ENCODE results near the gene SARM1. TPM values are rescaled to one million over a fixed set of nuclear protein-coding genes. Genes with fewer than 3 reads are reported as not detected.

SARM1 gene
- total and polyA plus RNA-seq, 2 of the 13 experiments (the other 11 are each of a cell fraction or from before 2014, with no cell fraction given), result 0.73 to 0.86 TPM

GRCh38 chr17:28368306-28368831 lies 3.1 kb upstream of the SARM1 start (continued):
- peak; percentile 96 for TF ChIP-seq ZBTB37 (CRISPR knock-in tag; IDR thresholded peaks at IDR 0.05)
- TF ChIP-seq ZNF7 (CRISPR knock-in tag; IDR thresholded peaks at IDR 0.05), result no peak
- TF ChIP-seq THAP11 (CRISPR knock-in tag; IDR thresholded peaks at IDR 0.05), result peak; percentile 70
- no peak; the same call in 1 of the 2 replicates for TF ChIP-seq ATF3 (CRISPR knock-in tag; IDR thresholded peaks at IDR 0.05)
- peak; percentile 60; the same call in 1 of the 2 replicates for TF ChIP-seq IKZF5 (CRISPR knock-in tag; IDR thresholded peaks at IDR 0.05)
- TF ChIP-seq HDAC6 (IDR thresholded peaks at IDR 0.05; ENCODE audit: low read depth, low read length), result no peak
- peak; percentile 63; the same call in 1 of the 2 replicates for TF ChIP-seq FOSL2 (CRISPR knock-in tag; IDR thresholded peaks at IDR 0.05)
- no peak for TF ChIP-seq FLYWCH1 (CRISPR knock-in tag; IDR thresholded peaks at IDR 0.05)
- TF ChIP-seq ZNF564 (CRISPR knock-in tag; IDR thresholded peaks at IDR 0.05), result 0 out of 2 replicates have a peak, but pooled peaks have one; percentile 11
- no peak for TF ChIP-seq ATF6 (CRISPR knock-in tag; conservative IDR thresholded peaks at IDR 0.05)
- TF ChIP-seq ZNF251 (CRISPR knock-in tag; IDR thresholded peaks at IDR 0.05), result no peak
- TF ChIP-seq NFE2L1 (CRISPR knock-in tag; IDR thresholded peaks at IDR 0.05; ENCODE audit: borderline replicate concordance), result no peak
- no peak for TF ChIP-seq SNRNP70 (IDR thresholded peaks at IDR 0.05; ENCODE audit: low read depth, low read length)
- TF ChIP-seq ZNF512B (CRISPR knock-in tag; IDR thresholded peaks at IDR 0.05; ENCODE audit: borderline replicate concordance), result peak; percentile 59; the same call in 1 of the 2 replicates
- TF ChIP-seq ZNF850 (CRISPR knock-in tag; conservative IDR thresholded peaks at IDR 0.05), result no peak
- 0 out of 2 replicates have a peak, but pooled peaks have one; percentile 6 for TF ChIP-seq AHR (CRISPR knock-in tag; IDR thresholded peaks at IDR 0.05)
- peak; percentile 74; the same call in 1 of the 2 replicates for TF ChIP-seq ZMYM4 (CRISPR knock-in tag; IDR thresholded peaks at IDR 0.05)
- TF ChIP-seq ZNF513 (CRISPR knock-in tag; conservative IDR thresholded peaks at IDR 0.05), result no peak
- no peak for TF ChIP-seq ZSCAN31 (CRISPR knock-in tag; IDR thresholded peaks at IDR 0.05; ENCODE audit: low read depth)
- TF ChIP-seq GATAD2A (CRISPR knock-in tag; IDR thresholded peaks at IDR 0.05), result peak; percentile 92
- TF ChIP-seq GTF2F1 (IDR thresholded peaks at IDR 0.05; ENCODE audit: low read length), result no peak
- peak; percentile 52; the same call in 1 of the 2 replicates for TF ChIP-seq KAT2B (IDR thresholded peaks at IDR 0.05; ENCODE audit: borderline replicate concordance, low read depth, low read length)
